ENCODE measurements around the gene BMPR2.
"Not testable (repeated sequence)": the region's sequence is repeated elsewhere in the genome, so short reads cannot be mapped to it uniquely, and the experiment has no call there.

Gene BMPR2

GRCh38 chr2:202375609-202376408 lies at the start of gene BMPR2:
Gene BMPR2, plus strand, starts transcription at chr2:202376327. Its CDS starts 1,148 bp downstream, at chr2:202377475.
- peak; percentile 91 for DNase-seq

GRCh38 chr2:202327858-202328257 lies 48.3 kb upstream of the BMPR2 start:
- no peak for DNase-seq

- DNase-seq, result peak; percentile 47
Observed at GRCh38 chr2:202335791-202336467, 40.2 kb upstream of the BMPR2 start.

GRCh38 chr2:202337151-202337550 lies 39.0 kb upstream of the BMPR2 start:
- DNase-seq, result peak; percentile 13

GRCh38 chr2:202337706-202338346 lies 38.3 kb upstream of the BMPR2 start:
- DNase-seq, result no peak

GRCh38 chr2:202339071-202339870 lies 36.9 kb upstream of the BMPR2 start:
- peak; percentile 69 for DNase-seq

- DNase-seq, result no peak
Observed at GRCh38 chr2:202344178-202344577, 31.9 kb upstream of the BMPR2 start.

GRCh38 chr2:202346180-202346579 lies 29.9 kb upstream of the BMPR2 start:
- no peak for DNase-seq

- no peak for DNase-seq
Observed at GRCh38 chr2:202353430-202353829, 22.7 kb upstream of the BMPR2 start.

- DNase-seq, result no peak
Observed at GRCh38 chr2:202355993-202356505, 20.1 kb upstream of the BMPR2 start.

GRCh38 chr2:202358924-202359323 lies 17.2 kb upstream of the BMPR2 start:
- not testable (repeated sequence) for DNase-seq

- no peak for DNase-seq
Observed at GRCh38 chr2:202360646-202361045, 15.5 kb upstream of the BMPR2 start.

- no peak for DNase-seq
Observed at GRCh38 chr2:202361108-202361507, 15.0 kb upstream of the BMPR2 start.

GRCh38 chr2:202373490-202373889 lies 2.6 kb upstream of the BMPR2 start:
- DNase-seq, result no peak

GRCh38 chr2:202374383-202374782 lies 1.7 kb upstream of the BMPR2 start:
- not testable (repeated sequence) for DNase-seq

GRCh38 chr2:202375033-202375608 lies 1.0 kb upstream of the BMPR2 start:
- peak; percentile 77 for DNase-seq

GRCh38 chr2:202376460-202377206 lies 506 bp downstream of the BMPR2 start:
- peak; percentile 63 for DNase-seq

GRCh38 chr2:202377207-202377761 lies 1.2 kb downstream of the BMPR2 start:
- peak; percentile 51 for DNase-seq

- DNase-seq, result no peak
Observed at GRCh38 chr2:202378001-202378400, 1.9 kb downstream of the BMPR2 start.

- DNase-seq, result no peak
Observed at GRCh38 chr2:202378662-202379358, 2.7 kb downstream of the BMPR2 start.

GRCh38 chr2:202382684-202383083 lies 6.6 kb downstream of the BMPR2 start:
- DNase-seq, result no peak

All from EL (cell line).